ENCODE measurements around the gene TGFBI.
A peak's percentile ranks its signal among the peaks of the same experiment; 100 is the strongest.

The TGFBI gene

DNA sequence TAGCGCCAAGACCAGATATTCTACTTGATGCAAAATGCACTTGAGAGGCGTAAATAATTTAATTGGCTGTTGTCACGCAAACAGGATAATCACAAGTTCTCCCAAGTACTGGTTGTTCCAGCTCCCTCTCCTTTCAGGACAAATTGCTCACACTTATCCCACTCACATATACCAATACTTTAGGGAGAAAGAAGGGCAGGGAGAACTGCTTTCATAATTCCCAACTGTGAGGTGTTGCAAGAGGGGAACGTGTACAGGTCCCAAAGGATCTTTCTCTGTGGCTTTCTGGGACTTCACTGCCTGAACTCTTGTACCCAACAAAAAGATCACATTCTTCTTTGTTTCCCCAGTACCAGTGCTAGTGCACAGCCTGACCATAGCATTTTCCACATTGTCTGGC is 21.5 kb upstream of the TGFBI start:
- no peaks in the 10 kb centered on the region for H3K9me3 ChIP-seq
- H3K27me3 ChIP-seq = no peaks in the 10 kb centered on the region
- H3K27ac ChIP-seq = no peak overlapping the region
- no peak overlapping the region for H3K4me3 ChIP-seq (ENCODE audit: low read depth in 1 of 2, low read length in 1 of 2)
- TF ChIP-seq CTCF (IDR thresholded peaks at IDR 0.05) = no peak
- H3K36me3 ChIP-seq = no peaks in the 10 kb centered on the region
- H3K4me1 ChIP-seq (ENCODE audit: control insufficient read depth in 1 of 2, insufficient read depth in 1 of 2, low read depth in 1 of 2, low read length in 1 of 2) = peaks cover 9 to 10% of the 10 kb centered on the region in 2 experiments

- no peaks in the 10 kb centered on the region for H3K36me3 ChIP-seq
- no peaks in the 10 kb centered on the region for H3K9me3 ChIP-seq
- H3K4me3 ChIP-seq (ENCODE audit: low read depth in 1 of 2, low read length in 1 of 2) = peak overlapping the region in 1 of 2 experiments; percentile 1
- peak overlapping the region; percentile 34 for H3K27ac ChIP-seq
- peaks cover 12 to 16% of the 10 kb centered on the region in 2 experiments for H3K4me1 ChIP-seq (ENCODE audit: control insufficient read depth in 1 of 2, insufficient read depth in 1 of 2, low read depth in 1 of 2, low read length in 1 of 2)
- no peaks in the 10 kb centered on the region for H3K27me3 ChIP-seq
- TF ChIP-seq CTCF (IDR thresholded peaks at IDR 0.05) = no peak
These were observed 17.3 kb upstream of the TGFBI start for GRCh38 chr5:136011414-136012001.

- Histone ChIP-seq H3K27ac (peak overlapping the region; percentile 34), H3K36me3 (no peaks in the 10 kb centered on the region), H3K9me3 (no peaks in the 10 kb centered on the region), H3K27me3 (no peaks in the 10 kb centered on the region), H3K4me3 (ENCODE audit: low read depth in 1 of 2, low read length in 1 of 2) (peak overlapping the region in 1 of 2 experiments; percentile 1), H3K4me1 (ENCODE audit: control insufficient read depth in 1 of 2, insufficient read depth in 1 of 2, low read depth in 1 of 2, low read length in 1 of 2) (peaks cover 12 to 16% of the 10 kb centered on the region in 2 experiments)
- TF ChIP-seq CTCF (IDR thresholded peaks at IDR 0.05) = no peak
These were observed 16.6 kb upstream of the TGFBI start for GRCh38 chr5:136012041-136012804.

DNA sequence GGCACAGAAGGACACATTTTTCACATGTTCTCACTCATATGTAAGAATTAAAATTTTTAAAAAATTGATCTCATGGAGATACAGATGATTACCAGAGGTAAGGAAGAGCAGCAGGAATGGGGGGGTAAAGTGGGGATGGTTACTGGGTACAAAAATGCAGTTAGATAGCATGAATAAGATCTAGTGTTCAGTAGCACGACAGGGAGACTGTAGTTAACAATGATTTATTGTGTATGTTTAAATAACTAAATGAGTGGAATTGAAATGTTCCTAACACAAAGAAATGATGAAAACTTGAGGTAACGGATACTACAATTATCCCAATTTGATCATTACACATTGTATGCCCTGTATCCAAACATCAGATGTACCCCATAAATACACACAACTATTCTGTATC is 15.2 kb upstream of the TGFBI start:
- Histone ChIP-seq H3K27me3 (no peaks in the 10 kb centered on the region), H3K36me3 (no peaks in the 10 kb centered on the region), H3K9me3 (no peaks in the 10 kb centered on the region), H3K27ac (no peak overlapping the region), H3K4me3 (ENCODE audit: low read depth in 1 of 2, low read length in 1 of 2) (no peak overlapping the region), H3K4me1 (ENCODE audit: control insufficient read depth in 1 of 2, insufficient read depth in 1 of 2, low read depth in 1 of 2, low read length in 1 of 2) (peaks cover 12 to 16% of the 10 kb centered on the region in 2 experiments)
- TF ChIP-seq CTCF (IDR thresholded peaks at IDR 0.05) = no peak

DNA sequence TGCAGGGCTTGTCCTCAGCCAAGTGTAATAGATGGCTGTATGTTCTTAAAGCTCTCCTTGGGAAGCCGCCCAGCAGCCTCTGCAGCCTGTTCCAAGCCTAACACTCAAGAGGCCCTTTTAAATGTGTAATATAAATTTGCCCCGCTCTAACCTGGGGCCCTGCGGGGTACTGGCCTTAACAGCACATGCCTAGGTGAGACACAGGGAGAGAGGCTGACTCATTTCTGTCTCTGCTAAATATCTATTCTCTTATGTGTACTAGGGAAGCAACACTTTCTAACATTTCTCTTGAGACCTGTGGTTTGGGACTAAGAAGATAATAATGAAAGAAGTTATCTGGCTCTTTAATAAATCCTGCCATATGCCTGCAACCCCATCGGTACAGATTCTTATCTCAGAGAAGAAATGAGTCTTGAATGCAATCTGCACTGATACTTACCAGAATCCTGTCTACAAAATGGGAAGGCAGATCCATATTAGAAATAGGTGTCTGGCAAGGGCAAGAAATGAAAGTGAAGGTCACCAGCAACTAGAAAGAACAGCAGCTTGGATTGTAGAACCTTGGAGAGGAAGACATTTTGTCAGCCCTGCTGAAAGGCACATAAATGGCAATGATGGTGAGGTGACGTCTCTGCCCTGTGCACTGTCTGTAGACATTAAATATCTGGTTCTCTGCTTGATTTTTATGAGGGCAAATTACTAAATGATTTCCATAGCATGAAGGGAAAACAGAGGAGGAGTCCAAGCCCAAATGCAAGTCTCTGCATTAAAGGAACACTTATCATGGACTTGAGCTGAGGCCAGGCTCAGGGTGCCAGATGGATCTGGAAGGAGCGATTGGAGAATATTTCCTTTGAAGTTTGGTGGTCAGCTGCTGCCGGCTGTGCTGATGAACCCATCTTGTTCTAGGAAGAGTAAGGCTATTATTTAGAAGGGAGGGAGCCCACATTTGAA is 14.5 kb upstream of the TGFBI start:
- no peak overlapping the region for H3K27ac ChIP-seq

More for the DNA sequence above, 14.5 kb upstream of the TGFBI start:
- H3K27me3 ChIP-seq = no peaks in the 10 kb centered on the region
- no peaks in the 10 kb centered on the region for H3K9me3 ChIP-seq
- H3K4me3 ChIP-seq (ENCODE audit: low read depth in 1 of 2, low read length in 1 of 2) = no peak overlapping the region
- no peak for TF ChIP-seq CTCF (IDR thresholded peaks at IDR 0.05)
- no peaks in the 10 kb centered on the region for H3K36me3 ChIP-seq
- peaks cover 12 to 16% of the 10 kb centered on the region in 2 experiments for H3K4me1 ChIP-seq (ENCODE audit: control insufficient read depth in 1 of 2, insufficient read depth in 1 of 2, low read depth in 1 of 2, low read length in 1 of 2)
